H1 (cell line): ENCODE results near the gene CAPN15. TPM values are rescaled to one million over a fixed set of nuclear protein-coding genes. Genes with fewer than 3 reads are reported as not detected.

Experiments used
- CTCF ChIA-PET: fragments of 300-600 bp; sonication (Branson Sonifier 250); formaldehyde crosslinking; loops from one replicate; lab custom pipeline; 2021; ENCODE audit not compliant: partially characterized antibody; lab: Charles Lee
- POLR2A ChIA-PET: fragments of 300-600 bp; sonication (Branson Sonifier 250); formaldehyde crosslinking; loops from one replicate; lab custom pipeline; 2021; ENCODE audit warnings: inconsistent platforms; ENCODE audit not compliant: partially characterized antibody; lab: Charles Lee
- DNase-seq, 2 experiments: peaks; one replicate each; pipeline versions ENCODE4 v3.0.0 to v3.0.0-alpha.2; 2010 to 2022; ENCODE audit warnings: low spot score in 2 of 2, low read depth in 1 of 2, mixed read lengths in 1 of 2
- FAIRE-seq: peaks from 2 replicates; lab custom pipeline; 2011; peaks lifted over from hg19 to GRCh38; lab: Jason Lieb, UNC
- H2AFZ ChIP-seq: 2 replicates; pipeline ENCODE4 v1.8.1; 2012; ENCODE audit warnings: low read length, inconsistent platforms
- H2AK5ac ChIP-seq: 2 replicates; pipeline ENCODE4 v1.6.1; 2013; ENCODE audit warnings: low read depth, low read length
- H2BK120ac ChIP-seq: replicated peaks from 2 replicates; pipeline ENCODE3; 2013; ENCODE audit warnings: low read depth, low read length, inconsistent platforms
- H2BK12ac ChIP-seq: 2 replicates; pipeline ENCODE4 v1.6.1; 2013; ENCODE audit warnings: low read depth, low read length
- H2BK15ac ChIP-seq: 2 replicates; pipeline ENCODE4 v1.6.1; 2013; ENCODE audit warnings: low read length
- H2BK20ac ChIP-seq: 2 replicates; pipeline ENCODE4 v1.6.1; 2013; ENCODE audit warnings: low read length
- H2BK5ac ChIP-seq: 2 replicates; pipeline ENCODE4 v1.6.1; 2013; ENCODE audit warnings: low read depth, low read length
- H3K14ac ChIP-seq: 2 replicates; pipeline ENCODE4 v1.6.1; 2013; ENCODE audit warnings: inconsistent platforms; ENCODE audit not compliant: insufficient read length
- H3K18ac ChIP-seq: 2 replicates; pipeline ENCODE4 v1.6.1; 2013; ENCODE audit warnings: low read length; ENCODE audit errors: extremely low read depth
- H3K23ac ChIP-seq: 2 replicates; pipeline ENCODE4 v1.6.1; 2013; ENCODE audit warnings: inconsistent platforms; ENCODE audit not compliant: insufficient read length
- H3K23me2 ChIP-seq: 2 replicates; pipeline ENCODE4 v1.6.1; 2013; ENCODE audit warnings: low read depth, low read length
- H3K27ac ChIP-seq: 2 replicates; pipeline ENCODE4 v1.6.1; 2011; ENCODE audit warnings: low read depth, low read length, inconsistent platforms
- H3K27me3 ChIP-seq, 4 experiments: replicated peaks in 1 of 4; 1 replicate in 1 of 4; 2 replicates in 3 of 4; pipeline versions ENCODE4 v1.6.1 to v1.8.1; 2011 to 2013; ENCODE audit warnings: low read length in 3 of 4, mild to moderate bottlenecking in 3 of 4, inconsistent platforms in 2 of 4, mixed read lengths in 2 of 4, moderate library complexity in 1 of 4; ENCODE audit not compliant: control insufficient read depth in 3 of 4, insufficient read depth in 3 of 4; ENCODE audit errors: extremely low read depth in 1 of 4
- H3K36me3 ChIP-seq, 4 experiments: 2 replicates each; pipeline versions ENCODE4 v1.6.1 to v1.8.1; 2011 to 2013; ENCODE audit warnings: mild to moderate bottlenecking in 4 of 4, low read length in 3 of 4, moderate library complexity in 2 of 4, control low read depth in 1 of 4, inconsistent platforms in 1 of 4; ENCODE audit not compliant: insufficient read depth in 4 of 4, control insufficient read depth in 2 of 4
- H3K4ac ChIP-seq: replicated peaks from 2 replicates; pipeline ENCODE3; 2013; ENCODE audit warnings: low read length, low read depth, mixed read lengths, inconsistent platforms; ENCODE audit not compliant: insufficient read length
- H3K4me1 ChIP-seq, 4 experiments: replicated peaks in 1 of 4; 1 replicate in 1 of 4; 2 replicates in 3 of 4; pipeline versions ENCODE4 v1.6.1 to v1.8.1; 2011 to 2013; ENCODE audit warnings: low read length in 3 of 4, inconsistent platforms in 2 of 4, mixed read lengths in 1 of 4; ENCODE audit not compliant: insufficient read depth in 4 of 4, control insufficient read depth in 3 of 4
- H3K4me2 ChIP-seq, 2 experiments: 2 replicates each; pipeline versions ENCODE4 v1.6.1 to v1.8.1; 2011 to 2013; ENCODE audit warnings: low read depth in 2 of 2, low read length in 2 of 2, control low read depth in 1 of 2, inconsistent platforms in 1 of 2, mild to moderate bottlenecking in 1 of 2; ENCODE audit not compliant: insufficient read depth in 1 of 2
- H3K4me3 ChIP-seq, 4 experiments: fragments of 200-600, 300-600 bp in 1 of 4; sonication (generic), shearing (Covaris generic), sonication (Bioruptor Twin) in 1 of 4; 2 replicates each; pipeline versions ENCODE4 v1.5.1 to v1.8.1; 2011 to 2016; ENCODE audit warnings: low read length in 4 of 4, low read depth in 3 of 4, control low read depth in 2 of 4, inconsistent platforms in 2 of 4, mild to moderate bottlenecking in 2 of 4, mixed read lengths in 1 of 4, moderate library complexity in 1 of 4; ENCODE audit not compliant: insufficient read depth in 2 of 4; ENCODE audit errors: extremely low read depth in 1 of 4
- H3K56ac ChIP-seq: replicated peaks from 2 replicates; pipeline ENCODE3; 2013; ENCODE audit warnings: low read depth, mild to moderate bottlenecking, mixed read lengths, low read length, inconsistent platforms; ENCODE audit not compliant: insufficient read length
- H3K79me1 ChIP-seq: 2 replicates; pipeline ENCODE4 v1.6.1; 2013; ENCODE audit warnings: low read depth, low read length, control low read depth
- H3K79me2 ChIP-seq, 2 experiments: 2 replicates each; pipeline versions ENCODE4 v1.6.1 to v1.8.1; 2012 to 2013; ENCODE audit warnings: low read length in 2 of 2, mild to moderate bottlenecking in 2 of 2, inconsistent platforms in 1 of 2; ENCODE audit not compliant: insufficient read depth in 2 of 2, control insufficient read depth in 1 of 2
- H3K9ac ChIP-seq, 4 experiments: replicated peaks in 1 of 4; 1 replicate in 1 of 4; 2 replicates in 3 of 4; pipeline versions ENCODE4 v1.6.1 to v1.8.1; 2011 to 2013; ENCODE audit warnings: low read depth in 3 of 4, low read length in 3 of 4, control low read depth in 2 of 4, mild to moderate bottlenecking in 2 of 4, moderate library complexity in 2 of 4, inconsistent platforms in 1 of 4; ENCODE audit errors: extremely low read depth in 1 of 4
- H3K9me3 ChIP-seq, 2 experiments: 2 replicates each; pipeline versions ENCODE4 v1.6.1 to v1.8.1; 2012 to 2013; ENCODE audit warnings: mild to moderate bottlenecking in 2 of 2, moderate library complexity in 2 of 2, control low read depth in 1 of 2, inconsistent platforms in 1 of 2, low read depth in 1 of 2, low read length in 1 of 2, mixed read lengths in 1 of 2; ENCODE audit not compliant: insufficient read depth in 2 of 2
- H4K20me1 ChIP-seq, 2 experiments: replicated peaks in 1 of 2; 2 replicates each; pipeline versions ENCODE3 to v1.8.1; 2011 to 2013; ENCODE audit warnings: inconsistent platforms in 2 of 2, low read length in 2 of 2, mild to moderate bottlenecking in 1 of 2; ENCODE audit not compliant: insufficient read depth in 2 of 2, control insufficient read depth in 1 of 2
- H4K5ac ChIP-seq: 2 replicates; pipeline ENCODE4 v1.6.1; 2013; ENCODE audit warnings: low read length, low read depth, mixed read lengths, inconsistent platforms; ENCODE audit not compliant: insufficient read length
- H4K8ac ChIP-seq: 2 replicates; pipeline ENCODE4 v1.8.0; 2013; ENCODE audit warnings: mild to moderate bottlenecking, moderate library complexity, low read length, inconsistent platforms; ENCODE audit not compliant: insufficient read depth; ENCODE audit errors: extremely low read depth
- H4K91ac ChIP-seq: replicated peaks from 2 replicates; pipeline ENCODE3; 2013; ENCODE audit warnings: low read length, mixed read lengths, inconsistent platforms; ENCODE audit not compliant: insufficient read length
- CBX5 ChIP-seq: fragments of 300-800, 300-1000 bp; sonication (generic); IDR thresholded peaks from 2 replicates; pipeline ENCODE4 v1.7.1; 2016; ENCODE audit warnings: antibody characterized with exemption, low read length, low read depth
- CHD2 ChIP-seq: IDR thresholded peaks from 2 replicates; pipeline ENCODE4 v1.6.1; 2012; ENCODE audit warnings: low read length, improper control_type of control experiment
- EZH2 ChIP-seq: fragments of 200-600 bp; sonication (generic); IDR thresholded peaks from 2 replicates; pipeline ENCODE4 v1.7.1; 2012; ENCODE audit warnings: low read depth, mild to moderate bottlenecking, moderate library complexity, low read length, inconsistent platforms; ENCODE audit not compliant: severe bottlenecking
- GTF2F1 ChIP-seq: IDR thresholded peaks from 2 replicates; pipeline ENCODE4 v1.6.1; 2012; ENCODE audit warnings: low read depth, low read length, improper control_type of control experiment, borderline replicate concordance
- HDAC2 ChIP-seq, 2 experiments: fragments of 300-600 bp in 1 of 2; sonication (generic) in 1 of 2; IDR thresholded peaks; 2 replicates each; pipeline ENCODE4 v1.6.1; 2011 to 2012; ENCODE audit warnings: low read depth in 2 of 2, low read length in 2 of 2, mild to moderate bottlenecking in 2 of 2, moderate library complexity in 2 of 2, borderline replicate concordance in 1 of 2, inconsistent platforms in 1 of 2
- MAX ChIP-seq: IDR thresholded peaks from 2 replicates; pipeline ENCODE4 v1.6.1; 2012; ENCODE audit warnings: inconsistent platforms
- PHF8 ChIP-seq: fragments of 200-600 bp; sonication (generic); conservative IDR thresholded peaks from 2 replicates; pipeline ENCODE4 v1.7.1; 2012; ENCODE audit warnings: low read depth, mild to moderate bottlenecking, inconsistent platforms, low read length, moderate library complexity
- SRF ChIP-seq: IDR thresholded peaks from 2 replicates; pipeline ENCODE4 v1.6.1; 2011; ENCODE audit warnings: mild to moderate bottlenecking, low read depth, low read length, moderate library complexity
- WGBS, 2 experiments: shearing (Covaris generic) in 1 of 2; methylation state at CpG; one replicate each; pipeline versions ENCODE4 v1.1.6 to v1.1.7; 2013 to 2015; ENCODE audit warnings: low lambda C conversion rate in 2 of 2, mixed read lengths in 2 of 2, inconsistent platforms in 1 of 2, low coverage in 1 of 2, missing lambda C conversion rate in 1 of 2; ENCODE audit not compliant: insufficient replicate concordance in 2 of 2, insufficient coverage in 1 of 2, insufficient read length in 1 of 2; ENCODE audit errors: extremely low coverage in 1 of 2, missing lambda C conversion rate in 1 of 2; 5-methylcytosine and 5-hydroxymethylcytosine counted together
- polyA plus RNA-seq, 7 experiments: library from polyadenylated mRNA; depleted of rRNA in 3 of 7; stranded (reverse) in 5 of 7; unstranded in 2 of 7; fragments of >200 nt in 5 of 7; fragments of 200-250 nt in 2 of 7; gene quantifications; 1 replicate in 5 of 7; 2 replicates in 1 of 7; 4 replicates in 1 of 7; pipeline versions ENCODE4 v1.2.1 to v1.2.3, GENCODE V29; 2011 to 2013; ENCODE audit warnings: missing spikeins in 2 of 7, mixed read lengths in 2 of 7
- total RNA-seq: library from RNA; stranded (reverse); fragmentation: NEBNext Ultra II Directional; extraction: Animal tissue kit (Norgen Biotek cat#: 25700); gene quantifications from 2 replicates; pipeline ENCODE4 v1.2.1, GENCODE V29; 2021

CAPN15 gene
- total and polyA plus RNA-seq, 2 of the 8 experiments (the other 6 are each of a cell fraction or from before 2014, with no cell fraction given): 38.9 to 76.9 TPM

- Histone ChIP-seq H4K91ac (no peak overlapping the region), H3K27ac (no peak overlapping the region), H3K4me1 (peaks cover 0 to 21% (median 12%) of the 10 kb centered on the region in 4 experiments; a peak in 5 of 7 replicates), H3K14ac (no peak overlapping the region), H3K4me3 (peak overlapping the region; percentile 79 to 91 (median 82); a peak in 5 of 8 replicates), H2BK5ac (0 out of 2 replicates have a peak overlapping the region, but pooled peaks have one; percentile 30), H2AK5ac (no peak overlapping the region), H2BK20ac (no peak overlapping the region), H2AFZ (no peak overlapping the region), H3K79me2 (peaks cover 6 to 50% of the 10 kb centered on the region in 2 experiments; a peak in 3 of 4 replicates), H3K9ac (peak overlapping the region in 1 of 4 experiments; percentile 10; a peak in 2 of 7 replicates), H3K18ac (no peak overlapping the region), H3K23me2 (peaks cover 7% of the 10 kb centered on the region; the same call in 1 of the 2 replicates), H2BK120ac (no peak overlapping the region), H3K4me2 (peak overlapping the region; percentile 76 to 92), H2BK15ac (no peak overlapping the region), H3K27me3 (no peaks in the 10 kb centered on the region), H4K5ac (no peak overlapping the region), H3K56ac (no peak overlapping the region), H4K20me1 (peaks cover 16 to 37% of the 10 kb centered on the region in 2 experiments), H3K79me1 (peaks cover 14% of the 10 kb centered on the region), H3K4ac (no peak overlapping the region), H3K23ac (no peak overlapping the region), H4K8ac (no peak overlapping the region), H2BK12ac (no peak overlapping the region), H3K9me3 (no peaks in the 10 kb centered on the region), H3K36me3 (no peaks in the 10 kb centered on the region)
- DNase-seq (no peak), FAIRE-seq (no peak)
- ChIA-PET POLR2A (interaction anchor here (0.7 to 1.4 kb wide), 4 partner anchors 10 to 129 kb away, joined by 3 to 4 read pairs (median 4); no protein-coding TSS in a partner anchor), CTCF (interaction anchor here (0.6 to 1.6 kb wide), 5 partner anchors 9 to 166 kb away, joined by 3 to 7 read pairs (median 3); no protein-coding TSS in a partner anchor)
- no peak for TF ChIP-seq HDAC2 (IDR thresholded peaks at IDR 0.05; ENCODE audit: borderline replicate concordance in 1 of 2, low read depth in 2 of 2, low read length in 2 of 2)
- no peak for TF ChIP-seq EZH2
- TF ChIP-seq PHF8: no peak
- TF ChIP-seq CHD2: no peak
- no peak for TF ChIP-seq GTF2F1
- no peak for TF ChIP-seq MAX
- no peak for TF ChIP-seq CBX5
- no peak for TF ChIP-seq SRF
- WGBS, 2 experiments: 87% methylated on average over 12 of the region's 12 CpGs; no CpG with 5 or more reads in 1 of the 2 experiments
Observed at GRCh38 chr16:529012-529575, 1.6 kb downstream of the CAPN15 start.
